Measurements from ENCODE around the gene GPRIN2.
"Not testable (repeated sequence)": the region's sequence is repeated elsewhere in the genome, so short reads cannot be mapped to it uniquely, and the experiment has no call there.

The GPRIN2 gene

DNA sequence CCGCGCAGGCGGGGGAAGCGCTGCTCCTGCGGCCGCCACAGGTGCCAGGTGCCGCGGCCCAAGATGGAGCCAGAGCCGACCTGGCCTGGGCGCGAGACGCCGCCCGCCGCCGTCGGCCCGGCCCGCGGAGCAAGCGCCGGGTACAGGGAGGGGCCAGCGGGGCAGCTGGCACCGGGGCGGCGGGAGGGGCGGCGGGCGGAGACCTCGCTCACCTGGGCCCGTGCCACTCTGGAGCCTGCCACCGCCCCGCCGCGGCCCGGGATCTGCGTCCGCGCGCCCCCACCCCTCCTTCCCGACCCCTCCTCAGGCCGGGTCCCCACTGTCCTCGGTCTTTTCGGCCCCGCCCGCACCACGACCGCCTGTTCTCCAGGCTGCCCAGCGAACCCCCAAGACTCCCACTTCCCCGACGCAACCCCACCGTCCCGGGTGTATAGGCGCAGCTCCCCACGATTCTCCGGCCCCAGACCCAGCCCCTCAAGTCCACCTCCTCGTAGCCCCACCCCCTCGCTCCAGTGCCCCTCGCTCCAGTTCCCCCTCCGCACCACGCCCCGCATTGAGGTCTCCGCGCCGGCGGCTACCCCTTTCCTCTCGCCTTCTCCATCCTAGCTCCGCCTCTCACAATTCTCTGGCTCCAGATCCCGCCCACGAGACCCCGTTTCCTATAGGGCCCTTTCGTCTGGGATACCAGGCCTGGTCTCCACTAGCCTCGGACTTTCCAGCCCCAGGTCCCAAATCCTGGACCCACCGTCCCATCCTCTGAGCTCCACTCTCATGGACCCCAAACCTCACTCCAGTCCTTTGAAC lies at the start of gene GPRIN2:
Gene GPRIN2 (minus strand): TSS at position 144 of the 804 bp plus-strand sequence. CDS start 5,922 bp downstream, outside the sequence.
- no peak for DNase-seq (ENCODE audit: low read depth, low spot score)

DNA sequence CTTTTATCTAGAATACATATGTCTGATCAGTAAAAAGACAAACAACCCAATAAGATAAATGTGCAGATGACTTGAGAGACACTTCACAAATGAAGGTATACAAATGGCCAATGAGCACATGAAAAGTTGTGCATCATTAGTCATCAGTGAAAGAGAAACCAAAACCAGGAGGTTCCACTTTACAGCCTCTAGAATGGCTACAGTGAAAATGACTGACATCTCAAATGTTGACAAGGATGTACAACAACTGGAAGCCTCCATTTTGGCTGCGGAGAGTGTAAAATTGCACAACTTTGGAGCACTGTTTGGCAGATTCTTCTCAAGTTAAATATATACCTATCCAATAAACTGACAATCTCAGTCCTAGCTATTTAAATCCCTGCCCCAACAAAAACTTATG lies 44.1 kb upstream of the GPRIN2 start:
- not testable (repeated sequence) for DNase-seq (ENCODE audit: low read depth, low spot score)

DNA sequence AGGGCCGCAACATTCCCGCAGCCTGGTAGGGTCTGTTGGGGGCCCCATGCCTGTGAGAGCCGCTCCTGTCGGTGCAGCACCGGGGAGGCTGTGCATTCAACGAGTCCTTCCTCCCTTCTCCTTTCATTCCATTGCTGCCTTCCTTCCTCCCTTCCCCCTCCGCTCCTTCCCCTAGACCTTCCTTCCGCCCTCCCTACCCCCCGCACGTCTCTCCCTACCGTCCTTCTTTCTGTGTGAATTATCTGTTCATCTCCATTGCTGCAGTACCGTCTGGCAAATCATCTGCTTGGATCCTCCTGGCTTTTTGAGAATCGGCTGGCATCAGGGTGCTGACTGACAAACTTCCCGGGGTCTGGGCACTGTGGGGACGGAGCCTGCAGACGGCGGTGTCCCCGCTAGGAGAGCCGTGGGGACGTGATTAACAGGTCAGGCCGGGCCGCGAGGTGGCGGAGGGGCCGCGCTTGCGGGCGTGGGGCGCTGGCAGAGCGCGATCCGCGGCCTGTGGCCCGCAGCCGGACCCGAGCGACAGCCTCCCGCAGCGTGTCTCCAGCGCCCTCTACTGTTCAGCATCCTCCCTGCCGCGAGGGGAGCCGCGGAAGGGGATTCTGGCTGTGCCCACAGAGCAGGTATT lies 41.3 kb upstream of the GPRIN2 start:
- DNase-seq (ENCODE audit: low read depth, low spot score) = not testable (repeated sequence)

DNA sequence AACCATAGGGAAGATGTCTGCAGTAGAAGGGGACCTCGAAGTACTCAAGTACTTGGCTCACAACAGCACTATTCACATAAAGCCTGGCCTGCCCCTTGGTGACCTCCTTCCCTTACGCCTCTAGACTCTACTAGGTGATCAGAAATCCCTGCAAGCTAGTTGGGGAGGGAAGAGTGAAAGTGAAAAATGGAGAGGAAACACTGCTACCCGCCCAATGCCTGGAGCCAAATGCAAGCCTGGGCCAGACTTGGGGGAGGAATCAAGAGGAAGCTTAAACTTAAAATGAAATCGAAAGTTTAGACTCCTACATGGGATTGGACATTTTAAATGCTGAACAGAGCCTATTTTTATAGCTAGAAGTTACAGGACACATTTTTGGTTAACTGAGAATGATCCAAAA lies 40.1 kb upstream of the GPRIN2 start:
- DNase-seq (ENCODE audit: low read depth, low spot score) = not testable (repeated sequence)

DNA sequence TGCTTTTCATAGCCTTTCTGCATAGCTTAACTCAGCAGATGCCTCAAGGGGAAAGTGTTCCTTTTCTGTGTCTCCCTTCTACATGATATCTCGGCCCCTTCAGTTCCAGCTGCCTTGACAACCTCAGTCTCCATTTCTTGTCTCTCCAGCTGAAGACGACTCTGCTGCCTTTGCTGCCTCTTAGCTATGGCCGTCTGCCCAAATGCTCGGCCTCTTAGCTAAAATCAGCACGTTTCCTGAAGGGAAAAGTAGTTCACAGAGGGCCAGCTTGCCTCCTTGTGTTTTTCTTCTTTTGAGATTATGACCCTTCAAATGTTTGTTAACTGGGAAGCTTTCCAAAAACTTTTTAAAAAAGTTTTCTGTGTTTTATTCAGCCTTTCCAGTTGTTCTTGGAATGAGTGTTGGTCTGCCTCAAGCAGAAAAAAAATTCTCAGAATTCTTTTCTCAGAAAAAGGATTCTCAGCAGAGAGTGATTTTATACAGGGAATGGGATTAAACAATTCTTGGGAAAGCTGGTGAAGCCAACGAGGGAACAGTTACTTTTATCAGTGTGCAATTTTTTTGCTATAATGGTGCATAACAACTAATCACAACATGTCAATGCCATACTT lies 38.1 kb upstream of the GPRIN2 start:
- not testable (repeated sequence) for DNase-seq (ENCODE audit: low read depth, low spot score)

DNA sequence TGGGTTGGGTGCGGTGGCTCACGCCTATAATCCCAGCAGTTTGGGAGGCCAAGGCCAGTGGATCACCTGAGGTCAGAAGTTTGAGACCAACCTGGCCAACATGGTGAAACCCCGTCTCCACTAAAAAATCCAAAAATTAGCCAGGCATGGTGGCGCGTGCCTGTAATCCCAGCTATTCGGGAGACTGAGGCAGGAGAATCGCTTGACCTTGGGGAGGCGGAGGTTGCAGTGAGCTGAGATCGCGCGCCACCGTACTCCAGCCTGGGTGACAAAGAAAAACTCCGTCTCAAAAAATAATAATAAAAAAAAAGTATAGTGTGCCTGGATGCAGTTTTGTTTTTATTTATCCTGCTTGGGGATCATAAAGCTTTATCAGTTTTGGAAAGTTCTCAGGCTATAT lies 36.8 kb upstream of the GPRIN2 start:
- DNase-seq (ENCODE audit: low read depth, low spot score) = not testable (repeated sequence)

DNA sequence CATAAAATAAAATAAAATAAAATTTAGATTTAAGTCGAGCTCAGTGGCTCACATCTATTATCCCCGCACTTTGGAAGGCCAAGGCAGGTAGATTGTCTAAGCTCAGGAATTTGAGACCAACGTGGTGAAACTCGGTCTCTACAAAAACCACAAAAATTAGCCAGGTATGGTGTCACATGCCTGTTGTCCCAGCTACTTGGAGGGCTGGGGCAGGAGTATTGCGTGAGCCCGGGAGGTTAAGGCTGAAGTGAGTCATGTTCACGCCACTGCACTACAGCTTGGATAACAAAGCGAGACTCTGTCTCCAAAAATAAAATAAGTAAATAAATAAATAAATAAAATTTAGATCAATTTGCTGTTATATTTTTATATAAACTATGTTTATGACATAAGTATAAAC lies 34.6 kb upstream of the GPRIN2 start:
- not testable (repeated sequence) for DNase-seq (ENCODE audit: low read depth, low spot score)

DNA sequence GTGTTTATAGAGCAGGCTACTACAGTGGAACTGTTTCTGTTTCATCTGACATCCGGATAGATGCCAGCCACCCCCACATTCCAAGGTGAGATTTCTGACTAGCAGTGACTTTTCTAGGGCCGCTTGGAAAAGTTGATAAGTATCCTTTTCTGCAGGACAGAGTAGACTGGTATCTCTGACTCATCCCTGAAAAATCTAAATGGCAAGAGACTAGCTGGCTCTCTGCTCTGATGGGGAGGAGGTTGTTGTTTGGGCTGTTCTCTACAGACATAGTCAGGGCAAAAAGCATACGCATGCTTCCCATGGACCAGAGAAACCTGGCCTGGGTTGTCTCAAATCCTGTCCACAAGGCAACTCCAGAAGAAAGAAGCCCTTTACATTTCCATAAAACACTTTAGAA lies 33.1 kb upstream of the GPRIN2 start:
- DNase-seq (ENCODE audit: low read depth, low spot score) = not testable (repeated sequence)

DNA sequence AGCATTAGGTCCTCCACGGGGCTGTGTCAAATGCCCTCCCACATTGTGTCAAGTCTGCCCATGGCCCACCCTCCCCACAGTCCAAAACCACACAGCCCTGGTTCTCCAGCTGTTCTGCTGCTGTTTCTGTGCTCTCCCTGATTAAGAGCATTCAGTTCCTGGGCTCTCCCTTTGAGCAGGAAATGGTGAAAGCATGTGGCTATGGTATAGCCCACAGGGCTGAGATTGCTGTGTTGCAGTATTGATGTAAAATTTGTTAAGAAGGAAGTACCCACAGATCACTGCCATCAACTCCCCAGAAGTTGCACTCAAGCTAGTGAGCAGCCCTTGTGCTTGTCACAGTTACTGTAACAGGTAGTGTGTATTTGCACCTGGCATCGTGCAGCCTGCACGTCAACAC lies 31.8 kb upstream of the GPRIN2 start:
- DNase-seq (ENCODE audit: low read depth, low spot score) = not testable (repeated sequence)

DNA sequence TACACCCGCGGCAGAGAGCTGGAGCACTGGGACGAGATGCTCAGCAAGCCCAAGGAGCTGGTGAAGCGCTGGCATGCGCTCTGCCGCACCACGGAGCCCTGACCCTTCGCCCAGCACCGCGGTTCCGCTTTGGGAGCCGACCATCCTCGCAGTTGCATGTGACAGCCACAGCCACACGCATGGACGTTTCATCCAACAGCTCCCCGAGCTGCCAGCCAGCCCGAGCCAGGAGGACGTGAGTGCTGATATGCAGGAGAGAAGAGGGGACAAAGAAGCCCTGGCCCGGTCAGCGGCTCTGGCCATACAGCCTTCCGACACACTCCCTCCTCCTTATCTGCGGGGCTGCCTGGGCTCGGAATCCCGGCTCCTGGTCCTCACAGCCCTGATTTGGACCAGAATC lies 31.1 kb upstream of the GPRIN2 start:
- DNase-seq (ENCODE audit: low read depth, low spot score) = not testable (repeated sequence)

DNA sequence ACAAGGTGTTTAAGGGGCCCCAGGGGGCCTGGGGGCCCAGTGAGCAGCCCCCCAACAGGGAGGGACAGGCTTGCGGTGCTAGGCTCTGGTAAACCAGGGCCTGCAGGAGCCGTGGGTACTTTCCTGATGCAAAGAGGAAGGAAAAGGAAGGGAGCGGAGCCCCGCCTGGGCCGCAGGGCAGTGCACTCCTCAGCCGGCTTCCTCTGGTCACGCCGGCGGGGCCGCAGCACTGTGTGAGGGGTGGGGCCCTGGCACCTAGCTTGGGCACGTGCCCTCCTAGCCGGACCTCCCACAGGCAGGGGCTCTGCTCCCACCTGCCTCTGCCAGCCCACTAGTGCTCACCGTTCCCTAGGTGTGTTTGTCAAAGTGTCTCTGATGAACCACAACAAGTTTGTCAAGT lies 28.8 kb upstream of the GPRIN2 start:
- not testable (repeated sequence) for DNase-seq (ENCODE audit: low read depth, low spot score)

DNA sequence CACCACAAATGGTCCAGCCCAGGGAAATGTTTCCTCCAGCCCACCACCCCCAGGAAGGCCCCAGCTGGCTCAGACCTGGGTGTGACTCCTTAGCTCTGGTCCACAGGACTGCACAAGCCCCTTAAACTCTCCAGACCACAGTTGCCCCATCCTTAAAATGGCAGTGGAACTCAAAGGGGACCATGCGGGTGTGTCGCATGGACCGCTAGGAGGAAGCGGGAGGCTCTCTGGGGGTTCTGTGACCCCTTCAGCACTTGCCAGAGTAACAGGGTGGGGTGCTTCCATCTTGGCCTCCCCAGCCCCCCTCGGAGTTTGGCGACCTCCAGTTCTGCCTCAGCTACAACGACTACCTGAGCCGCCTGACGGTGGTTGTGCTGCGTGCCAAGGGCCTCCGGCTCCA lies 27.7 kb upstream of the GPRIN2 start:
- not testable (repeated sequence) for DNase-seq (ENCODE audit: low read depth, low spot score)

DNA sequence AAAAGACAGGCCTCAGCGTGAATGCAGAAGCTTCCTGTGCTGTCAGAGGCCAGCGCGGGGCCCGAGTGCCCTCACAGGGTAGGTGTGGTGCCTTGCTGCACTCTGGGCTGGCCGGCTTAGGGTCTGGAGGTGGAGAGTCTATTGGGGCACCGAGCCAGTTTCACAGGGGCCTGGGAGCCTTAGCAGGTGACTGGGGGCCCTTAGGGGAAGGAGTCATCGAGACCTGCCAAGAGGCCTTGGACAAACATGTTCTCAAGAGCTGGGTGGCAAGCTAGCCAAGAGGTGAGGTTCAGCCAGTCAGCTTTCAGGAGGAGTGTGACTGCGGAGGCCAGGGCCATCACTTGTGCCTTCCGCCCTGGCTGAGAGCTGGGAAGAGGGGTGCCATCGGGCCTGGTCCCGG lies 26.1 kb upstream of the GPRIN2 start:
- not testable (repeated sequence) for DNase-seq (ENCODE audit: low read depth, low spot score)

DNA sequence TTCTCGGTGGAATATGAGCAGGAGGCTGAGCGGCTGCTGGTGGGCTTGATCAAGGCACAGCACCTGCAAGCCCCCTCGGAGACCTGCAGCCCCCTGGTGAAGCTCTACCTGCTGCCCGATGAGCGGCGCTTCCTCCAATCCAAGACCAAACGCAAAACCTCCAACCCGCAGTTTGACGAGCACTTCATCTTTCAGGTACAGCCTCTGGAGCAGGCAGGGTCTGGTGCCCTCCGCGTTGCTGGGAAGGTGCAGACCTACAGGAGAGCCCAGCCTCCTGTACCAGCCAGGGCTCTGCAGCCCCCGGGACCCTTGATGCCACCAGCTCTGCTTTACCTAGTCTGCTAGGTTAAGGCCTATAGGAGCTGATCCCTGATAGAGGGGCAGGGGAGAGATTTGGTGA lies 25.5 kb upstream of the GPRIN2 start:
- DNase-seq (ENCODE audit: low read depth, low spot score) = not testable (repeated sequence)

DNA sequence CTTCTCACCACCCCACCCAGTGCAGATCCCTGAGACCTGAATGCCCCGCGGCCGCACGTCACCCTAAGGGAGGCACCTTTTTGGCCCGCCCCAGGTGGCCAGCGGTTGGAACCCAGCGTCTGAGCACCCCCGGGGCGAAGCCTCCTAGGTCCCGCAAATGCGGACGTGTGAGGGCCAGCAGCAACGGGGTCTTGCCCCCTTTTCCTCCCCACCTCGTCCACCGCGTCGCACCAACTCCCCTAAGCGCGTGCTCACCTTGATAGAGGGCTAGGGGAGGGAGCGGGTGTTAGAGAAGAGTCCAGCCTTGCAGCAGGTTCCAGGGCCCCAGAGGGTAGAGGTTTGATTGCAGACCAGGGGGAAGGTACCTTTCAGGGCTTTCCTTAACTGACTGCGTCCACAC lies 22.9 kb upstream of the GPRIN2 start:
- not testable (repeated sequence) for DNase-seq (ENCODE audit: low read depth, low spot score)

DNA sequence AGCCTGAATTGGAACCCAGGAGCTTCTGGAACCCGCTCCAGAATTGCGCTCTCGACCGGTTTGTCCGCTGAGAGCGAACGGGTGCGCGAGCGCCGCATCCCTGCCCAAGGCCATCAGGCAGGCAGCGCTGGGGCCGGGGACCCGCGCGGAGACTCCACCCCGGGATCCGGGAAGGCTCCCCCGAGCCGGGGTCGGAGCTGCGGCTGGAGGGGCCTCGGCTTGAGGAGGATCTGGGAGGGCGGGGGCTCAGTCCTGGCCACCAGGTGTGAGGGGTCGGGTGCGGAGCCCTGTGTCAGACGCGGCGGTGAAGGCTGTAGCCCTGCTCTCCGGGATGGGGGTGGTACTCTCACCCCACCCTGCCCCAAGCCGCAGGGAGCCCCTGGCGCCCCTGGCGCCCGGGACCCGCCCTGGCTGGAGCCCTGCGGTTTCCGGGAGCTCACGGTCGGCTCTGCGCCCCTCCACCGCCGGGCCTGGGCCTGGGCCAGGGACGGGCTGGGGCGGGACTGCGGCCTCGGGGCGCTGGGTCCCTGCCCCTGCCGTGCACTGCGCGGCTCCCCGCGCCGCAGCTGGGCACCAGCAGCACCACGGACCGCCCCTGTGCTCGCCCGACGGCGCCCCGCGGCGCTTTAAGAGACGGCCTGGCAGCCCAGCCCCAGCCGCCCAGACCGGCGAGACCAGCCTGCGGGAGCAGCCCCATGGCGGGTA lies 22.2 kb upstream of the GPRIN2 start, which contains the start of gene SYT15:
Gene SYT15 (plus strand): TSS at position 655 of the 705 bp plus-strand sequence. CDS start 41 bp downstream, at position 696.
- not testable (repeated sequence) for DNase-seq (ENCODE audit: low read depth, low spot score)

DNA sequence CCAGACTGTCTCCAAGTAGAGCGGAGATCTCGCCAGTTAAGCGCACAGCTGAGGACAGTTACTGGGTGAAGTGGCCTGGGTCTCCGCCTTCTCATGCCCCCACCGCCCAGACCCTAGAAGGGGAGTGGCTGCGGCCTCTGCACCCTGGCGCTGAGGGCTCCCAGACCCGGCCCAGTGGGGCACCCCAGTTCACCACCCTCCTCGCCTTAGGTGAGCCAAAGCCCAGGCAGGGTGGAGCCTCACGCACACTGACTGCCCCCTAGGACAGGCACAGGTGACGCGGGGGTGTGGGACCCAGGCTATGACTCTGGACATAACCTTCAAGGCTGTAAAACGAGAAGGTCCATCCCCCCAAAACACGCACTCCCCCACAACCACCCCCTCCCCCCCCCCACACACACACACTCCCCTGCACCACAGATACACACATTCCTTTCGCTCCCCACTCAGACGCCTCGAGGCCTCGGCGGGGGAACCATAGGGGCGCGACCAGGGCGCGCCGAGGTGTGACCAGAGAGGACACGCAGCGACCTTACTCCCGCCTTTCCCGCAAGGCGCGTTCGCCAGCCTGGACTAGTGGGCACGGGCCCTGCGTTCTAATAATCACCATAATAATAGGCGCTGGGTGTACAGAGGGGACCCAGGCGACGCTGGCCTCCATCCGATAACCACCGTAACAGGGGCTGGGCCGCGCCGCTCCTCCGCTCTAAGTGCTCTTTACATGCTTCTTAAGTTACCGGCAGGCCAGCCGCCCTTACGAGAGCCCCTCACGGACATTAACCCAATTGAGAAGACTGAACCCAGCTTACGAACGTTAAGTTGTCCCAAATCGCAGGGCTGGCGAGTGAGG lies 21.4 kb upstream of the GPRIN2 start:
- DNase-seq (ENCODE audit: low read depth, low spot score) = not testable (repeated sequence)

DNA sequence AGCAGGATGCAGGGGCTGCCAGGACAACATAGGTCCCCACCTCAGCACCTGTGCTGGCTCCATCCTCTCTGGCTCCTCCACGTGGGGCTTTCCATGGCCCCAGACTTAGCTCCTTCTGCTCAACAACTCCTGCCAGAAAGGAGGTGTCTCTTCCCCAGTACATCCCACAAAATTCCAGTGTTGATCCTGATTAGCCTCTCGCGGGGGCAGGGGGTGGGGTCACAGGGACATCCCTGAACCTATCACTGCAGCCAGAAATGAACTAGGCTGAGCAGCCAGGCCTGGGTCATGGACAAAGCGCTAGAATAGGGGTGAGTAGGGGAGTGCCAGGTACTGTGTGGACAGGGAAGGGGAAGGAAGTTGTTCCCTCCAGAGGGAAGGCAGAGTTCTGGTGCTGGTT lies 17.4 kb upstream of the GPRIN2 start:
- DNase-seq (ENCODE audit: low read depth, low spot score) = not testable (repeated sequence)

DNA sequence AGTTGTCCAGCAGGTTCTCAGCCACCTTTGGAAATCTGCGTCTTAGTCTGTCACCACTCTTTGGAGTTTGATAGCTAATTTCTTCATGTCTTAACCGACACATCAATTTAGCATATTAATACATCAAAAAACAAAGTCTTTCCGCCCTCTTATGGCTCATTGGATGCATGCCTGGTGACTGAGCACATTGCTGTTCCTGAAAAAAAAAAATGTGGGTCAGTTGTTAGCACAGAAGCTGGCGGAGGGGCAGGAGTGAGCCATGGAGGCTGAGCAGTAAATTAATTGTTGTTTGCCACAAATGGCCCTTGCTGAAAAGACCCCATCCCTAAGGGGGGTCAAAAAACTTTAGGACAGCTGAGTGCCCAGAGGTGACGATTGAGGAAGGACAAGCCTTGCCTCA lies 16.9 kb upstream of the GPRIN2 start:
- DNase-seq (ENCODE audit: low read depth, low spot score) = not testable (repeated sequence)

DNA sequence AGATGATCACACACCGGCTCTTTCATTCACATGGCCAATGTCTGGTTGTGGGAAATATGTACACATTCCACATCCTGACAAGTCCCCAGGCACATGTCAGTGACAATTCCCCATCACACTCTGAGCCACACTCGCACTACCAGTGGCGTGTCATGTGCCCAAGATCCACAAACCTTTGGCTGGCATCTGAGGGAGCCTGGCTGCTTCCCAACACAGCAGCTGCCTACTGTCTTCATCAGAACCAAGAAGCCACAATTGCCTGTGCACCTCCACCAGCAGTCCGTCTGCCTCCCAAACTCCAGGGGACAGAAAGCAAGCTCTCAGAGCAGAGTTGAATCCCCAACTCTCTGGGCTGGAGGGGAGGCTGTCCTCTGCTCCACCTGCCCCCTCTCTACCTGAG lies 16.3 kb upstream of the GPRIN2 start:
- DNase-seq (ENCODE audit: low read depth, low spot score) = not testable (repeated sequence)

DNA sequence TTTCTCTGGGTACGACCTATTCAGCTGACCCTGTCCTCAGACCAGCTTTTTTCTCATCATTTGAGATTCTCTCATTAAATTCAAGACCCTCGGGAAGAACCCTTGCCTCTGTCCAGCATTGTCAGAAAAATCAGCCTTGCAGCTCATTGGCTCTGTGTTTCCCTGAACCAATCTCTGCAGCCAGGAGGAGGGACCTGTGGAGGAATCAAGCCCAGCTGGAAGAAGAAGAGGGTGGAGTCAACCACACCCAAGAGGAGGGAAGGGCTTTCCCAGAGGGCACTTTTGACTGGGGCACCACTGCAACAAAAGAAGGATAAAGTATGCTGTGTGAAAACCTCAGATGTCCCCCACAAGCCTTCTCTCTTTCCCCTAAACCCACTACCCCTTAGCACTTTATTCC lies 14.2 kb upstream of the GPRIN2 start:
- not testable (repeated sequence) for DNase-seq (ENCODE audit: low read depth, low spot score)
